ENCODE measurements around the gene TMEM266.

The TMEM266 gene

DNA sequence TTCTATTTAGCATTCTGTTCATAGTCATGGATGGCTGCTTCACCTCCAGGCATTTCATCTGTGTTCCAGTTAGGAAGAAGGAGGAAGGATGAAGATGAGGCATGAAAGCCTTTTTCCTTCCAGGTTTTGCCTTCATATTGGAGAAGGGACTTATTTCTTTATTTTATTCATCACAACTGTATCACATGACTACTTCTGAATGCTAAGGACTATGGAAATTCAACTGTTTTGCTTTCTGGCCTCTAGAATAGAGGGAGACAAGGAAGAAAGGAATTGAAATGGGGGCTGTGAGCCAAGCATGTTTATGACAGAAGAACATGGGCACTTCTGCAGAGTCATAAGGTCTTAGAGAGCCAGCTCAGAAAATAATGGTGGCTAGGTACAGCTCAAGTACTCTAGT lies 10.4 kb downstream of the TMEM266 start:
- no peak for DNase-seq

DNA sequence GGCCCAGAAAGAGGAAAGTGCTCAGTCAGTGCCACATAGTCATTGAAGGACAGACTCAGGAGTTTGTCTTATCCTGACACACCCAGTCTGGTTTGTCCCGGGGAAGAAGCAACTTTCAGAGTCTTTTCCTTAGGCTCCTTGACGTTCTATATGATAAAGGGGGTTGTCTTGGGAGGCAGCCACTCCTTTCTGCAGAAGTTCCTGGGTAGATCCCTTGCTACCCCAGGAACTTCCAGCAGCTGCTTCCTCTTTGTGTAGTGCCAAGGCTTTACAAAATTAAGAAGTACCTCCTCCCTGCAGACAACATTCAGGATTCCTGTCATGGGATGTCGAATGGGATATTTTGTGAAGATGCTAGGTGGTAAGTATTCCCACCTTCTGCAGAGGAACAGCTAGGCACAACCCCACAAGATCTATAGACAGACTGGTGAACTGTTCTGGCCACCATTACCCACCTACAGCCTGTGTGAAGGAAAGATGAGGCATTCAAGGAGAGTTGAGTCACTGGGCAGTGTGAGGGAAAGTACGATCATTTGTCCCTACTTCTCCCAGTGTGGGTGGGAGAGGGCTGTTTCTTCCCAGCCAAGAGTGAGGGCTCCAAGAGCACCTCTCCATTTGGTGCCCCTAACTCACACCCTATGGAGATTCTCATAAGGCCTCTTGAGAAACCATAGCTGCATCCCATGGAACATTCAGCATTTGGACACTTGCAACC lies 11.3 kb downstream of the TMEM266 start:
- DNase-seq, result no peak

DNA sequence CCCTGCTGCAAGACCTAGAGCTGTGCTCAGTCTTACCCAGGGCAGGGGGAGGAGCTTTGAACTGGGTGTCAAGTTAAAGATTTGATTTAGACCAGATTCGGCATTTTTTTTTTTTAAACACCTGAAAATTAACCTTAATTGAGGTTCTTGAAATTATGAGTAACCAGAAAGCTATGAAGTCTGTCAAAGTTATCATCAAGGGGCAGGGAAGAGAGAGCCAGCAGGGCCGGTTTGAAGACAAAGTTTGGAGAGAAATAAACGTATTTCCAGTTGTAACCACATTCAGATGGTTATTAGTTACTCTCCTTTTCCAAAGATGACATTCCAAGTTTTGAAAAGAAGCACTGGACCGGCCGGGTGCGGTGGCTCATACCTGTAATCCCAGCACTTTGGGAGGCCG lies 12.0 kb downstream of the TMEM266 start:
- DNase-seq, result no peak

DNA sequence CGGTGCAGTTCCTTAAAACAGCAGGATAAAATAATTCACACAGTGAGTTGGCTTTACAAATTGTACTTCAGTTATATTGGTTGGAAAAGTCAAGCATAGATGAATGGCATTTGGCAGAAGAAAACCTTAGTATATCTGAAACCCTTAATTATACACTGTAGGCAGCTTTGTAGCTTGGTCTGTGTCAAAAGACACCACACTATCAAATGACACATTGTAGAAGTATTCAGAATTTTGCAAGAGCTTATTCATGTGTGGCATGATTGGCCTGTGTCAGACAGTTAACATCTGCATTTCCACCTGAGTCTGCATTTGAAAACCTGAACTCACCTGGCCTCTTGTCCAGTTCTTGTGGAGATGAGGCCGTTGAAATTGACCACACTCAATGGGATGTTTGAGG lies 13.8 kb downstream of the TMEM266 start:
- no peak for DNase-seq

DNA sequence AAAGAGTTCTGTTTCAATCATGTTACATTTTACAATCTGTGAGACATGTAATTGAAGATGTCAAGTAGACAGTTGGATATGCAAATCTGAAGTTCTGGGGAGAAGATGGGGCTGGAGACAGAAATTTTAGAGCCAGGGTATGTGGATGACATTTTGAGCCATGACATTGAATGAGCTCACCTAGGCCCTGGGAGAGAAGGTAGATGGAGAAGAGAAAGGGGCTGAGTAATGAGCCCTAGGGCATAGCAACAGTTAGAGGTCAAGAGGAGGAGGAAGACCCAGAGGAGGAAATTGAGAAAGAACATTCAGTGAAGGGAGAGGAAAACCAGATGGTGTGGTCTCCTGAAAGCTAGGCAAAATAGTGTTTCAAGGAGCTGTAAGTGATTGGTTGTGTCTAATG lies 15.3 kb downstream of the TMEM266 start:
- no peak for DNase-seq

DNA sequence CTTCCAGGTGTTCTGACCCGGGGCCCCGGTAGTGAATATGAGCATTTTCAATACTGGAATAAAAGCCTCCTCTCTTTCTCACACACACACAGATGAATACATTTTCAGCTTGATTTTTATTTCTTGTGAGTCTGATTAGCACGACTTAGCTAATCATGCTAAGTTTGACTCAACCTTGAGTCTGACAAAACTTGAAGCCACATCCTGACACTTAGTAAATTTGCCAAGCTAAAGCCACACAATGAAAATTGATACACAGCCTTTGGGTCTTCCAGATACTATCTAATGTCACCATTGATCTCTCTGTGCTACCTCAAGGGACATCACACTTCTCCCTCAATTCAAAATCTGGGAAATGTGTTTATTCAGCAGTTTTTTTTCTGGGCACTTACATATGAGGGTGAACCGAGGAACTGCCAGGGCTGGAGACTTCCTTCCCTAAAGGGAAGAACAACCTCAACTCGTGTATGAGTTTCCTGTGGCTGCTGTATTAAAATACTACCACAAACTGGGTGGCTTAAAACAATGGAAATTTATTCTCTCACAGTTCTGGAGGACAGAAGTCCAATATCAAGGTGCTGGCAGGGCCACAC lies 18.6 kb downstream of the TMEM266 start:
- no peak for DNase-seq

DNA sequence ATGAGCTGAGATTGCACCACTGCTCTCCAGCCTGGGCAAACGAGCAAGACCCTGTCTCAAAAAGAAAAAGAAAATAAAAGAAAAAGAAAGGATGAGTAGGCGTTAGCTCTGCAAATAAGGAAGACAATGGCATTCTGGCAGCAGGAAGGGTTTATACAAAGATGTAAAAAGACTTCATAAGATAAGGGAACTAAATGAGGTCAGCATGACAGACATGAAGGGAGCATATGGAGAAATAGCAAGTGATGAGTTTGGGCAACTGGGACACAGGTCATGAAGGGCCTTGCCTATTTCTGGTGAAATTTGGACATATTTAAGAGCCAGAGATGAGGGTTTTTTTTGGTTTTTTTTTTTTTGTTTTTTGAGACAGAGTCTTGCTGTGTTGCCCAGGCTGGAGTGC lies 24.5 kb downstream of the TMEM266 start:
- no peak for DNase-seq

DNA sequence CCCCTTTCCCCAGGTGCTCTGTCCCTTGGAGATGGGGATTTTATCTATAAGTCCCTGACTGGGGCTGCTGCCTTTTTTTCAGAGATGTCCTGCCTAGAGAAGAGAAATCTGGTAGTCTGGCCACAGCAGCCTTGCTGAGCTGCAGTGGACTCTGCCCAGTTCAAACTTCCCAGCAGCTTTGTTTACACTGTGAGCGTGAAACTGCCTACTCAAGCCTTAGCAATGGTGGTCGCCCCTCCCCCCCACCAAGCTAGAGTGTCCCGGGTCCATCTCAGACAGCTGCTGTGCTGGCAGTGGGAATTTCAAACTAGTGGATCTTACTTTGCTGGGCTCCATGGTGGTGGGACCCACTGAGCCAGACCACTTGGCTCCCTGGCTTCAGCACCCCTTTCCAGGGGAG lies 38.9 kb downstream of the TMEM266 start:
- no peak for DNase-seq

DNA sequence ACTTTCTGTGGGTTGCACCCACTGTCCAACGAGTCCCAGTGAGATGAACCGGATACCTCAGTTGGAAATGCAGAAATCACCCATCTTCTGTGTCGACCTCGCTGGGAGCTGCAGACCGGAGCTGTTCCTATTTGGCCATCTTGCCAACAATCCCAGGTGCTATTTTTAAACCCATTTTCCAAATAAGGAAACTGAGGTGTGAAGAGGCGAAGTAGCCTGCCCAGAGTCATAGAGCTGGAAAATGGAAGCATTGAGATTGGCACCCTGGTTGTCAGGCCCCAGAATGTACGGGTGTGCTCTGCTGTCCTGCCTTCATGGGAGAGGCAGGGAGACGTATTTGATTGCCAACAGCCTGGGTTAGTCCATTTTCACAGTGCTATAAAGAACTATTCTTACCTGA lies 39.6 kb downstream of the TMEM266 start:
- DNase-seq, result no peak

DNA sequence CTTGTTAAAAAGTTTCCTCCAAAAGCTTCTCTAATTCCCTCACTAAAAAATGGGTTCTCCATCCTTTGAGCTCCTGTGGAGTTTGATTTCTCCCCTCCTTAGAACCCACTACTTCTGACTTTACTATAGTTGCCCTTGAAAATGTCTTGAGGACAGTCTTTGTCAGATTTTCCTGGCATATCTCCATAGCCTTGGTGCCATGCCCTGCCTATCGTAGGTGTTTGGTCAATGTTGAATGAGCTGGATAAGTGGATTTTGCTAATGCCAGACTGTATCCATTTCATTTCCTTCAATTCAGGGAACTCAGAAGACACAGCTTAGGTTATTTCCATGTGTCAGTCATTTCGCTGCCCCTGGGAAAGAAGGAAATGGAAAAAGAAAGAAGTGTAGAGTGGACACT lies 40.6 kb downstream of the TMEM266 start:
- DNase-seq, result no peak

DNA sequence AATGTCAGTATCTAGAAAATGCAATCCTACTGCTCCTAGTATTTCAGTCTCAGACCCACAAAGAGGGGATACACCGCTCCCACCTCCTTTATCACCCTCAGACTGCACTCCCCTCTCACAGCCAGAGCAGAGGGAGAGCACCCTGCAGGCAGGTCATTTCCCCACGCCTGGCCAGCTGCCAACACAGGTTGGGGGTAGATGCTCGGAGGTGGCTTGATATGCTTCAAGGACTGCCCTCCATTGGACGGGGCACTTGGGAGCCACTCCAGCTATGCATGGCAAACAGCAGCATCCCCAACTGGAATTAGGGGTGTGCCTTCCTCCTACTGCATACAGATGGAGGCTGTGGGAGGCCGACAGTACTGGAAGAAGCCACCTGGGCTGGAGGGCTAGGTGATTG lies 41.9 kb downstream of the TMEM266 start:
- no peak for DNase-seq

DNA sequence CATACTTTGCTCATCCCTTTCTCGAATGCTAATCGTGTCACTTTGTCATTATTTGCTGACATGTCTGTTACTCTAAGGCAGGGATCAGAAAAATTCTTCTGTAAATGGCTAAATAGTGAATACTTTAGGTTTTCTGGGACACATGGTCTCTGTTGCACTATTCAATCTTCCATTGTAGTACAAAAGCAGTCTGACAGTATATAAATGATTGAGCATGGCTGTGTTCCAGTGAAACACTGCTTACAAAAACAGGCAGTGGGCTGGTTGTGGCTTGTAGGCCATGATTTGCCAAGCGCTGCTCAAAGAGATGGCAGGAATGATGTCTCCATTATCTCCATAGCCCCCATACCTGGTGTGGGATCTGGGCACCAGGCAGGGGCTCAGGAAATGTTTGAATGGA lies 45.6 kb downstream of the TMEM266 start:
- no peak for DNase-seq

DNA sequence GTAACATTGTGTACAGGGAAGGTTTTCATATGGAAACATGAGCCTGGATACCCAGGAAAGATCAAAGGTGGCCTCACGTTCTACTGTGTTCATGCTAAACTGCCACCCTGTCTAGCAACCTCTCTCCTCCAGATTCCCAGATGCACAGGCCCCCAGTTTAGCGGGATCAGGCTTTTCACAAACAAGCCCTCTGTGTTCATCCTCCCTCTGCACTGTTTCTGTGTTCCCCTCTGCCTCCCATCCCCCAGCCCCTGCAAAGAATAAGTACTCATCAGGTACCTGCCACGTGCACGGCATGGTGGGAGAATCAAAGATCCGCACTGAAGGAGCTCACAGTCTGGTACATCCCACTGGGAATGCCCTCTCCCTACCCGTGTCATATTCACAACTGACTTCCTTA lies 46.1 kb downstream of the TMEM266 start:
- DNase-seq, result no peak

DNA sequence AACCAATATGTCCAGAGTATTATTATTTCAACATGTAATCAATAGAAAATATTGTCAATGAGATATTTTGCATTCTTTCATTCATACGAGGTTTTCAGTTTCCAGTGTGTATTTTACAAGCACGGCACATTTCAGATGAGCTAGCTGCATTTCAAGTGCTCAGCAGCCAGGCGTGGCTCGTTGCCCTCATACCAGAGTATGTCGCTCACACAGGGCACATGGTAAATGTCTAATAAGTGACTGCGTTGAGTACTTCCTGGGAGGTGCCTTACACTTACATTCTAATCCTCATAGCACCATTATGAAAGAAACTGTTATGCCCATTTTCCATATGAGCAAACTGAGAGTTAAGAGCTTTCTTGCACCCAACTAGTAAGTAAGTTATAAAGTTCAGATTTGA lies 47.4 kb downstream of the TMEM266 start:
- no peak for DNase-seq

DNA sequence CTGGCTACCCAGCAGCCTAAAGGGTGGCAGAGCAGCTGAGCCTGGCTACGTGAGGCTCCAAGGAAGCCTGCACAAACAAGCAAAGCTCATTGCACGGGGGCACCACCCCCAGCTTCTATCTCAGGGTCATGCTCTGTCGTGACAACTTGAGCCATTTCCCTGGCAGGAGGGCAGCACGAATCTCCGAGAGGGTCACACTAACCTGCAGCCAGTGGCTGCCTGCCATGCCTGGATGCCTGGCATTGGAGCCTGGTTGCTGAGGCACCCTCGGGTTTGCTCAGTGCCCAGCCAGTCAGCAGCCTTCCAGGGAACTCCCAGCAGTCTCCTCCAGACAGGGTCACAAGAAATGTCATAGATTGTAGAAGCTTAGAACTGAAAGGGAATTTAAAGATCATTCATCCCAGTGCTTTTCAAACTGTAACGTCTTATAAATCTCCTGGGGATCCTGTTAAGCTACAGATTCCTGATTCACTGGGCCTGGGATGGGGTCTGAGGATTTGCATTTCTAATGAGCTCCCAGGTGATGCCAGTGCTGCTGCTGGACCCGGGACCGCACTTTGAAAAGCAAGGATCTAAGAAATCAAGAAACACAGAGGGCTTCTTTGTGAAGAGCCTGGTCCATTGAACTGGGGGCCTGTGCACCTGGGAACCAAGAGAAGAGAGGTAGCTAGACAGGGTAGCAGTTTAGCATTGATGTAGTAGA lies 48.4 kb downstream of the TMEM266 start:
- DNase-seq, result no peak

DNA sequence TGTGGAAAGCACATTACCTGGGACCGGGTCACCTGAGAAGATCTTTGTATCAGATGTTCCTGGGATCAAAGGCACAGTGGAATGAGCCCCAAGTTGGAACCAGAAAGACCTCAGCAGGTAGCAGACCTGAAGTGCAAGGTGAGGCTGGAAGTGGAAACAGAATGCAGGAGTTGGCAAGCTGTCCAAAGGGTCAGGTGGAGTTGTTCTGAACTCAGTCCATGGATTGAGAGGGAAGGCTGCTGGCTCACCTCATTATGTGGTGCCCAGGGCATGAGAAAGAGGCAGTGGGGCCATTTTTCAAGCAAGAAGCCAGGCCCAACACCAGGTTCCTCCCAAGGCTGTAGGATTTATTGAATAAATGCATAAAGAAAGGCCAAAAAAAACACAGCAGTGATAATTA lies 49.3 kb downstream of the TMEM266 start:
- no peak for DNase-seq

DNA sequence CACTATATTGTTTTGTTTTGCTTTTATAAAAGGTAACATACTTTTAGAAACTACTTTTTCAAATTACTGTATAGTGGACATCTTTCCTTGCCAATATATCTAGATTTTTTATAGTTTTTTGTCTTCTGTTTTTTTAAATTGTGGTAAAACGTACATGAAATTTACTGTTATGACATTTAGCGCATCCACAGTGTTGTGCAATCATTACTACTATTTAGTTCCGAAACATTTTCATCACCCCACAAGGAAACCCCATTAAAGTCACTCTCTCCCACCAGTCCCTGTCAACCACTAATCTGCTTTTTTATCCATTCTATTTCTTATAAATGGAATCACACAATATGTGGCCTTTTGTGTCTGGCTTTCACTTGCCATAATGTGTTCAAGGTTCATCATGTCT lies 54.8 kb downstream of the TMEM266 start:
- DNase-seq, result no peak

DNA sequence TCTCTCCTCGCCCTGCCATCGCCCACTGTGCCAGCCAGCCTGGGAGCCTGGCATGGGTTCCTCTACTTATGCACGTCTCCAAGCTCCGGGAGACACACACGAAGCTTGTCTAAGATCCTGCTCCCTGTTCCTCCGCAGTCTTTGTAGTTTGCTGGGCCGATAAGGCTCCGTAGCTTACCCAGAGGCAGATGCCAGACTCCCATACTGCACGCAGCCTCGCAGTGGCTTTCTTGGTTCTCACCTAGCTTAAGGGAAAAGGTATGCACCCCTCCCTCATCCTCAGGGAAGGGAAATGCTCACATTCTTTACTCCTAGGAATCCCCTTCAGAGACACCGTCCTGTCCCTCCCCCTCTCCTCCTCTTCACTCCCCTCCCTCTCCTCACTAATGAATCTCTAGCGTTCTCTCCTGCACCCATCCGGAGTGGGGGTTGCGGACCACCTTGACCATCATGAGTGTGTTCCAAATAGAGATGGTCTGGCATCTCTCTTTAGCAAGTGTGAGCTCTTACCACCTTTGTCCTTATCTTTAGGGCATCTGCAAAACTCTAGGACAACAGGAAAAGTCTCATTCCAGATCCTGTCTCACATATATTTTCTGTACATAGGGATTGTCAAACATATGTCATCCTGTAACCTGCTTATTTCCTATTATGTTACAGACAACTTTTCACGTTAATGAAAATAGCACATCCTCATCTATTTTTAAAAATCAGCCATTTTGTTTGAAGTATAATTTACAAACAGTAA lies 56.5 kb downstream of the TMEM266 start:
- DNase-seq, result no peak

DNA sequence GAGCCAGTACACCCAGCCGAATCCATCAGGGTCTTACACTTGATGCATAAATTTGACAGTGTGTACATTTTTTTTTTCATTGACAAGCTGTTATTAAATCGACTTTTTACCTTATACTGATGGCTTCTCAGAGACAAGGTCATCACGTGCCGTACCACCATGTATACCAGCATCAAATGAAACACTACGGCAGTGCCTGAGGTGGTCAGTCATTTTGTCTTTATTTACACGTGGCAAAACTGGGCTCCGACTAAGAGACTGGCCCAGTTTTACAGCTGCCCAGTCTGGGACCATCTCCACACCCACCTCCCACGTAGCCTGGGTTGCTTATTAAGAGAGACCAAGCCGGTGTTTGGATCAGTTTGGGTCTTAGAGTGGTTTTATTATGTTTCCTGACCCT lies 57.4 kb downstream of the TMEM266 start:
- DNase-seq, result no peak

DNA sequence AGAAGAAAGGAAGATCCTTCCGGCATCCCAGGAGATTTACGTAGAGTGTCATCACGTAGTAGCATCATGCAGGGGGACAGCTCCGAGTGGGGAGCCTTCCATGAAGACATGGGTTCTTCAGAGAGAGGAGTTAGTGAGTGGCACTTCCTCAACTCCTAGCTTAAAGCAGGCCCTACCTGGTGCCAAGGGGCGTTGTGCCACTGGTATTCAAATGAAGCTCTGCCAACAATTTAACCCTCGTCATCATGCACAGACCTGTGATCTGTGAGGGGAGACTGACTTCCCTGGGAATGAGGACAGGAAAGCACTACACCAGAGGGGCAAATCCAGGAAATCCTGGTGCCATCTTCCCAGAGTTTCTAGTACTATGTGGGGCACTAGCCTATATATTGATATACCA lies 59.0 kb downstream of the TMEM266 start:
- DNase-seq, result no peak

DNA sequence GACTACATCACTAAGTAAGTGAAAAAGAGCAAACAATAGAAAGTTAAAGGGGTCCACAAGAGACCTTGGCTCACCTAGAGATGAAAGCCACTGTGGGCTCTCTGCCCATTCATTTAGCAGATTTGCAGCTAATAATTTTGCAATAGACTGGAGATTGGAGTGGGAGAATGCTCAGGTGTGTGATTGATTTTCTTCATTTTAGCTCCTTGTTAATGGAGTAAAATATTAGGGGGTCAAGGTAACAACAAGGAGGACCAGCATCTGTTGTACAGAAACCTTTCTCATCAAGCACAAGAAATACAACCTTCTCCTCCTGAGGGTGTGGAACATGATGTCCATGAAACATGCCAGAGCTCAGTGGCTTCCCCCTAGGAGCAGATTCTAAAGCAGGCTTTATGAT lies 63.2 kb downstream of the TMEM266 start:
- no peak for DNase-seq

DNA sequence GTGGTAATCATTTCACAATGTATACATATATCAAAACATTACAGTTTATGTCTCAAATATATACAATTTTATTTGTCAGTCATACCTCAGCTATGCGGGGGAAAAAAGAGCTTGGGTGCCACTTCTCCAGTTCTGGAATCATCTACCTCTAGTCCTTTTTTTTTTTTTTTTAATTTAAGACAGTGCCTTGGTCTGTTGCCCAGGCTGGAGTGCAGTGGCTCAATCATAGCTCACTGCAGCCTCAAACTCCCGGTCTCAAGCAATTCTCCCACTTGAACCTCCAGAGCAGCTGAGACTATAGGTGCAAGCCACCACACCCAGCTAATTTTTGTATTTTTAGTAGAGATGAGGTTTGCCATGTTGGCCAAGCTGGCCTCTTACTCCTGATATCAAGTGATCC lies 67.4 kb downstream of the TMEM266 start:
- no peak for DNase-seq

DNA sequence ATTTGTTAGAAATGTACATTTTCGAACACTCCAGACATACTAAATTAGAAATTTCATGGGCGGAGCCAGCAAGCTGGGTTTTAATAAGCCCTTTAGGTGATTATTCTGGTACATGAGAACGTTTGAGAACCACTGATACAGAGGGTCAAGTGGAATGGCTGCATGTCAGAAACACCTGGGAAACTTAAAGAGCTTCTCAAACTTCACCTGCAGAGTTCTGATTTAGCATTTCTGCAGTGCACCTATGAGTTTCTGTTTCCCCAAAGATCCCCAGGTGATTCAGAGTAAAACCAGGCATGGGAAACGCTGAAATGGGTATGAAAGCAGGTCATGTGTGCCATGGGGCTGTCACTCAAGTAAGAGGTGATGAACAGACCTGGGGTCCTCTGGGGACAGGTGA lies 68.1 kb downstream of the TMEM266 start:
- no peak for DNase-seq

DNA sequence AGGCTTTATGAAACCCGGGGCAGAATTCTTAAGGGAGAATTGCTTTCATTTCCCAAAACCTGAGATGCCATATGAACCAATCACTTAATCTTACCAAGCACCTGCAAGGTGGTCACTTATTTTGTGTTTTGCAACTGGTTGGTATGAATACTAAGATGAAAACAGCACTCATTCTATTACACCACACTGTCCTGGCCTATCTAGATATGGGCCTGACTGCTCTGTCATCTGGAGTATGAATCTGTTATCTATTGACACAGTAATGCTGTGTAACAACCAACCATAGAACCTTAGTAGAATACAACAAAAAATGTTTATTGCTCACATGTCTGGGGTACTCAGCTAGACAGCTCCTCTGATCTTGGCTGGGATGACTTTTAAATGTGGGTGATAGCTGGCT lies 74.8 kb downstream of the TMEM266 start:
- no peak for DNase-seq
